SK-N-SH (cell line): ENCODE results near the gene METTL4.

Source experiments
- CTCF ChIP-seq: fragments of 200-600 bp; sonication (generic); IDR thresholded peaks from 2 replicates; pipeline ENCODE4 v1.6.1; 2017; ENCODE audit warnings: antibody characterized with exemption, mild to moderate bottlenecking, moderate library complexity
- GABPA ChIP-seq: IDR thresholded peaks from 2 replicates; pipeline ENCODE4 v1.4.0; 2012; ENCODE audit warnings: low read depth, mild to moderate bottlenecking
- NRF1 ChIP-seq: IDR thresholded peaks from 2 replicates; pipeline ENCODE4 v1.6.1; 2012; ENCODE audit warnings: low read depth, mild to moderate bottlenecking, low read length
- RAD21 ChIP-seq: IDR thresholded peaks from 2 replicates; pipeline ENCODE4 v1.6.1; 2012; ENCODE audit warnings: mild to moderate bottlenecking, low read length
- SIN3A ChIP-seq: IDR thresholded peaks from 2 replicates; pipeline ENCODE4 v1.6.1; 2012; ENCODE audit warnings: low read depth, mild to moderate bottlenecking, low read length, moderate library complexity, borderline replicate concordance
- TAF1 ChIP-seq: IDR thresholded peaks from 2 replicates; pipeline ENCODE4 v1.6.1; 2012; ENCODE audit warnings: low read depth, mild to moderate bottlenecking, low read length, moderate library complexity, borderline replicate concordance

GRCh38 chr18:2572892-2573291, 1.6 kb upstream of the METTL4 start:
- TF ChIP-seq RAD21 (no peak), CTCF (no peak), NRF1 (no peak), TAF1 (no peak), SIN3A (no peak), GABPA (no peak)
